K562 (cell line): ENCODE measurements around the gene FILIP1. TPM values are rescaled to one million over a fixed set of nuclear protein-coding genes. Genes with fewer than 3 reads are reported as not detected.
A peak's percentile ranks its signal among the peaks of the same experiment; 100 is the strongest.

Experiments used
- ATAC-seq: fragments of 200-7000 bp; cut with Tn5 transposase; 3 replicates; pipeline ENCODE4 v1.9.1; 2020; ENCODE audit warnings: moderate library complexity
- BruUV-seq: library from RNA; stranded (reverse); fragments of 400-500 nt; replicated peaks from 2 replicates; lab custom pipeline; 2021; lab: Mats Ljungman, UMichigan
- CTCF ChIA-PET: fragments of 300-600 bp; formaldehyde crosslinking; extraction: SDS; loops from one replicate; lab custom pipeline; 2021; ENCODE audit warnings: low intra/inter-chr PET ratio; lab: Yijun Ruan, JAX
- POLR2A ChIA-PET: fragments of 300-600, 350-650 bp; sonication (Branson Sonifier 250); formaldehyde crosslinking; extraction: SDS; loops from one replicate; lab custom pipeline; 2021; ENCODE audit warnings: antibody characterized with exemption, inconsistent platforms; lab: Yijun Ruan, JAX
- DNase-seq, 4 experiments: peaks; one replicate each; pipeline versions ENCODE4 v3.0.0 to v3.0.0-alpha.2; 2011 to 2018; ENCODE audit warnings: low spot score in 3 of 4, mixed read lengths in 3 of 4; ENCODE audit errors: extremely low read depth in 1 of 4
- FAIRE-seq: peaks from 2 replicates; lab custom pipeline; 2011; peaks lifted over from hg19 to GRCh38; lab: Jason Lieb, UNC
- H2AFZ ChIP-seq: 2 replicates; pipeline ENCODE4 v1.6.0; 2011; ENCODE audit warnings: low read depth, low read length, control low read depth, inconsistent platforms
- H3K27ac ChIP-seq: fragments of 200-600 bp; 3 replicates; pipeline ENCODE4 v1.8.0; 2011; ENCODE audit warnings: low read depth, mild to moderate bottlenecking, control low read depth, inconsistent platforms, low read length, moderate library complexity, mixed read lengths; ENCODE audit errors: extremely low read depth
- H3K27me3 ChIP-seq, 2 experiments: fragments of 300-600 bp in 1 of 2; 2 replicates in 1 of 2; 3 replicates in 1 of 2; pipeline versions ENCODE4 v1.6.0 to v1.8.0; 2011; ENCODE audit warnings: inconsistent platforms in 2 of 2, low read length in 2 of 2, mild to moderate bottlenecking in 1 of 2, mixed read lengths in 1 of 2, moderate library complexity in 1 of 2; ENCODE audit not compliant: control insufficient read depth in 2 of 2, insufficient read depth in 2 of 2
- H3K36me3 ChIP-seq: fragments of 300-600 bp; 3 replicates; pipeline ENCODE4 v1.8.0; 2011; ENCODE audit warnings: mild to moderate bottlenecking, low read length, inconsistent platforms; ENCODE audit not compliant: control insufficient read depth, insufficient read depth
- H3K4me1 ChIP-seq, 2 experiments: fragments of 200-600 bp in 1 of 2; replicated peaks in 1 of 2; 2 replicates in 1 of 2; 3 replicates in 1 of 2; pipeline versions ENCODE4 v1.5.1 to v1.8.0; 2011; ENCODE audit warnings: inconsistent platforms in 2 of 2, low read length in 2 of 2, mild to moderate bottlenecking in 1 of 2, mixed read lengths in 1 of 2, moderate library complexity in 1 of 2; ENCODE audit not compliant: control insufficient read depth in 2 of 2, insufficient read depth in 2 of 2
- H3K4me2 ChIP-seq: 2 replicates; pipeline ENCODE4 v1.6.1; 2011; ENCODE audit warnings: low read length, control low read depth, inconsistent platforms, mixed read lengths; ENCODE audit not compliant: insufficient read depth
- H3K4me3 ChIP-seq: fragments of 200-600 bp; sonication (generic), shearing (Covaris generic); 2 replicates; pipeline ENCODE4 v1.5.1; 2016; ENCODE audit warnings: control low read depth, inconsistent platforms
- H3K79me2 ChIP-seq: fragments of 200-600 bp; 3 replicates; pipeline ENCODE4 v1.8.0; 2011; ENCODE audit warnings: low read length, inconsistent platforms; ENCODE audit not compliant: control insufficient read depth, insufficient read depth
- H3K9ac ChIP-seq, 2 experiments: 2 replicates each; pipeline versions ENCODE4 v1.6.0 to v1.6.1; 2011; ENCODE audit warnings: low read depth in 2 of 2, low read length in 2 of 2, control low read depth in 1 of 2, inconsistent platforms in 1 of 2, mild to moderate bottlenecking in 1 of 2, mixed read lengths in 1 of 2; ENCODE audit not compliant: insufficient read depth in 1 of 2
- H3K9me1 ChIP-seq: one replicate; pipeline ENCODE4 v1.6.0; 2011; ENCODE audit warnings: inconsistent platforms, mild to moderate bottlenecking, low read length, moderate library complexity; ENCODE audit not compliant: control insufficient read depth, insufficient read depth
- H3K9me3 ChIP-seq: replicated peaks from 2 replicates; pipeline ENCODE4 v1.5.1; 2011; ENCODE audit warnings: low read depth, low read length, inconsistent platforms; ENCODE audit not compliant: control insufficient read depth, insufficient read depth
- H4K20me1 ChIP-seq: replicated peaks from 2 replicates; pipeline ENCODE4 v1.6.1; 2011; ENCODE audit warnings: low read length, inconsistent platforms, mixed read lengths; ENCODE audit not compliant: control insufficient read depth, insufficient read depth
- MAFF ChIP-seq: IDR thresholded peaks from 2 replicates; pipeline ENCODE4 v1.6.1; 2012; ENCODE audit warnings: low read length, improper control_type of control experiment
- PCBP2 ChIP-seq: fragments of 200-400 bp; formaldehyde crosslinking; IDR thresholded peaks from 2 replicates; pipeline ENCODE4 v1.6.1; 2018; ENCODE audit warnings: low read length, low read depth, mild to moderate bottlenecking, moderate library complexity; ENCODE audit not compliant: poor library complexity, severe bottlenecking
- PHF21A ChIP-seq: fragments of 450-650 bp; IDR thresholded peaks from 2 replicates; pipeline ENCODE4 v1.6.1; 2017; ENCODE audit warnings: low read depth, borderline replicate concordance
- XRCC4 ChIP-seq: IDR thresholded peaks from one replicate; pipeline ENCODE4 v1.6.1; 2011; ENCODE audit not compliant: insufficient read depth, insufficient read length; ENCODE audit errors: extremely low read depth
- XRCC5 ChIP-seq: fragments of 200-400 bp; formaldehyde crosslinking; IDR thresholded peaks from 2 replicates; pipeline ENCODE4 v1.6.1; 2017; ENCODE audit warnings: low read depth, mild to moderate bottlenecking, low read length
- ZNF274 ChIP-seq: IDR thresholded peaks from 2 replicates; pipeline ENCODE4 v1.6.1; 2011; ENCODE audit warnings: low read depth, mild to moderate bottlenecking, low read length, moderate library complexity, borderline replicate concordance
- WGBS: fragments of 100-300 bp; shearing (Covaris generic); methylation state at CpG from one replicate; pipeline ENCODE4 v1.1.6; 2016; ENCODE audit warnings: low coverage, mixed read lengths; ENCODE audit not compliant: insufficient coverage; ENCODE audit errors: missing lambda C conversion rate; 5-methylcytosine and 5-hydroxymethylcytosine counted together
- in situ Hi-C: fragments of 300-500 bp; cut with MboI; formaldehyde crosslinking; loops from 4 replicates; pipeline ENCODE4 v1.15.0; 2018; ENCODE audit warnings: inconsistent platforms, mixed read lengths
- intact Hi-C: fragments of 100-400 bp; cut with micrococcal nuclease; formaldehyde crosslinking; loops from 2 replicates; pipeline ENCODE4 v1.14.2; 2022
- polyA plus RNA-seq, 8 experiments: library from polyadenylated mRNA; depleted of rRNA in 4 of 8; stranded (reverse) in 5 of 8; unstranded in 3 of 8; fragments of >200 nt; fragmentation: Nextera tagmentation in 2 of 8; fragmentation: Illumina TruSeq in 1 of 8; extraction: Ambion mirVana in 2 of 8; extraction: Trizol in 1 of 8; gene quantifications; 2 replicates each; pipeline versions ENCODE4 v1.2.1 to v1.2.3, GENCODE V29; 2011 to 2014; ENCODE audit warnings: inconsistent platforms in 1 of 8, missing spikeins in 1 of 8
- total RNA-seq, 7 experiments: library from RNA; depleted of rRNA in 6 of 7; stranded (reverse); fragments of >200 nt in 6 of 7; fragmentation: Illumina TruSeq in 2 of 7; extraction: Trizol in 2 of 7; gene quantifications; 2 replicates each; pipeline versions ENCODE4 v1.2.1 to v1.2.3, GENCODE V29; 2011 to 2021; ENCODE audit warnings: low replicate concordance in 1 of 7
- TF ChIP-seq, protein P1 (sequence below): sonication (generic); IDR thresholded peaks from 2 replicates; pipeline ENCODE4 v1.6.1; 2016

FILIP1 gene
- total and polyA plus RNA-seq, 9 of the 15 experiments (the other 6 are each of a cell fraction or from before 2014, with no cell fraction given), result 0.03 to 0.25 (median 0.10) TPM; not detected in 1

DNA sequence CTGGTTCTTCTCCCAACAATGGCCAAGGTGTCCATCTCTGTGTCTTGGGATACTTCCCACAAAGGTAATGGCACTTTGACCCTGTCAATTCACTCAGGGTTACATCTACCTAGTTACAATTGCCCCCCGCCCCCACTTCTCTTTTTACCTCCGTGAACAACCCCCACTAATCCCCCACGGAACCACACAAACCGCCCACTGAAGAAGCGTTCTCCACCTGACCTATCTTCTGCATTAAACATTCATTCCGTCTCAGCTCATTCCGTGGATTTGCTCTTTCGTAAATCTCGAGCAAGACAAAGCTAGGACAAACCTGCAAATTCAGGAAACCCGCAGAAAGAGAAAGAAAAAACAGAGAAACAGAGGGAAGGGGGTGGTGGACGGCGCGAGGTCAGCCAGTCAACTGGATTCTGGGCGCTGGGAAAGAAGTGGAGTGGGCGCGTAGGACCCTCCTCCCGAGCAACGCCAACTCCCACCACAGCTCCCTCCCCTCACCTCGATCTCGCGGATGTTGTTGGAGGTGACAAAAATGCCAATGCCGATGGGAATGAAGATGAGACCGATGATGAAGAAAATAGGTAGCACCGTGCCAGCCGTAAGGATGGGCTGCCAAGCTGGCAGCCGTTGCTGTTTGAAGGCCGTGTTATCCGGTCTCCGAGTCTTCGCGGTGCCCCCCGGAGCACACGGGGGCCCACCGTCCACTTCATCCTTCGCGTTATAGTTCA, 209.5 kb downstream of the FILIP1 start (continued):
- TF ChIP-seq XRCC4 (no peak), MAFF (no peak), PCBP2 (no peak), PHF21A (no peak), XRCC5 (no peak)
- TF ChIP-seq, all 486 proteins: peak for 15

DNA sequence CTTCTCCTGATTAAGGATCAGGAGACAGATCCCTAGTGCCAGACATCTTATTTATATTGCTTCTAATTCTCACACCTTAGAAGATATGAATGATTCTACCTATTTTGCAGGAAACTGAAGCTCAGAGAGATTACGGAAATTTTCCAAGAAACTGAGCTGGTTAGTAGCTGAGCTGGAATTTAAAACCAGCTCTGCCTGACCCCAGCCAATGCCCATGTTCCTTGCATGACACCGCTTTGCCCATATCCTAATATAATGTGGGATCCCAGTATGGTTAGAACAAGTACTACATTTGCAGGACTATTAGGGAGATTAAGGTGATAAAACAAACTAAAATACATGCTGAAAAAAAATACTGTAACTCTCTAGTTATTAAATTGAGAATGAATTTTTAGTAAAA, 210.9 kb downstream of the FILIP1 start:
- no peak for TF ChIP-seq ZNF274
- TF ChIP-seq, protein P1, sequence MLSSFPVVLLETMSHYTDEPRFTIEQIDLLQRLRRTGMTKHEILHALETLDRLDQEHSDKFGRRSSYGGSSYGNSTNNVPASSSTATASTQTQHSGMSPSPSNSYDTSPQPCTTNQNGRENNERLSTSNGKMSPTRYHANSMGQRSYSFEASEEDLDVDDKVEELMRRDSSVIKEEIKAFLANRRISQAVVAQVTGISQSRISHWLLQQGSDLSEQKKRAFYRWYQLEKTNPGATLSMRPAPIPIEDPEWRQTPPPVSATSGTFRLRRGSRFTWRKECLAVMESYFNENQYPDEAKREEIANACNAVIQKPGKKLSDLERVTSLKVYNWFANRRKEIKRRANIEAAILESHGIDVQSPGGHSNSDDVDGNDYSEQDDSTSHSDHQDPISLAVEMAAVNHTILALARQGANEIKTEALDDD, result 0 out of 2 replicates have a peak, but pooled peaks have one; percentile 39
- CTCF ChIA-PET, result no interaction called here
- no TSS peak for BruUV-seq
- WGBS, result 8% methylated on average over 2 of the region's 2 CpGs
- POLR2A ChIA-PET, result interaction anchor here (0.7 kb wide), 1 partner anchor 395 kb away, joined by 3 read pairs; no protein-coding TSS in a partner anchor
- FAIRE-seq, result no peak
- Histone ChIP-seq H3K9me3 (no peaks in the 10 kb centered on the region), H3K27ac (no peak overlapping the region), H3K27me3 (no peaks in the 10 kb centered on the region), H3K36me3 (peaks cover 4% of the 10 kb centered on the region; the same call in 1 of the 3 replicates), H4K20me1 (no peaks in the 10 kb centered on the region; the same call in 1 of the 2 replicates), H3K4me2 (peak overlapping the region; percentile 69), H2AFZ (no peak overlapping the region), H3K9ac (peak overlapping the region; percentile 72 to 89; a peak in 3 of 4 replicates), H3K4me1 (peaks cover 0 to 32% of the 10 kb centered on the region in 2 experiments; a peak in 3 of 5 replicates), H3K9me1 (no peaks in the 10 kb centered on the region), H3K79me2 (peaks cover 97% of the 10 kb centered on the region), H3K4me3 (peak overlapping the region; percentile 95)
- no peak for ATAC-seq
- intact Hi-C loops (loop anchor here (10.0 kb wide), 2 partner anchors 322 to 1758 kb away; partner anchors contain the start of genes EEF1A1 and SENP6), in situ Hi-C loops (no loop called here)
- DNase-seq, result no peak
